DMS53 (cell line): ENCODE data around the gene ELMO1.
A peak's percentile ranks its signal among the peaks of the same experiment; 100 is the strongest.

Experiments used
- DNase-seq: peaks from one replicate; lab custom pipeline; 2025; lab: John Stamatoyannopoulos, UW

Gene ELMO1

GRCh38 chr7:37016064-37016878 is 432.4 kb downstream of the ELMO1 start:
- peak; percentile 86 for DNase-seq

- peak; percentile 67 for DNase-seq
Measured at GRCh38 chr7:37015353-37016034, 433.2 kb downstream of the ELMO1 start.

- DNase-seq = no peak
Measured at GRCh38 chr7:37013771-37014170, 434.9 kb downstream of the ELMO1 start.

- DNase-seq = no peak
Measured at GRCh38 chr7:37011151-37011890, 437.3 kb downstream of the ELMO1 start.

- DNase-seq = peak; percentile 8
Measured at GRCh38 chr7:37009125-37009675, 439.5 kb downstream of the ELMO1 start.

GRCh38 chr7:37007691-37008090 is 441.0 kb downstream of the ELMO1 start:
- DNase-seq = no peak

- no peak for DNase-seq
Measured at GRCh38 chr7:37007268-37007667, 441.4 kb downstream of the ELMO1 start.

- DNase-seq = no peak
Measured at GRCh38 chr7:37006764-37007163, 441.9 kb downstream of the ELMO1 start.

- DNase-seq = no peak
Measured at GRCh38 chr7:37000511-37000910, 448.2 kb downstream of the ELMO1 start.

GRCh38 chr7:36999626-37000485 is 448.8 kb downstream of the ELMO1 start:
- DNase-seq = no peak

- DNase-seq = no peak
Measured at GRCh38 chr7:36995776-36996175, 452.9 kb downstream of the ELMO1 start.

GRCh38 chr7:36994456-36995112 is 454.1 kb downstream of the ELMO1 start:
- no peak for DNase-seq

GRCh38 chr7:36986948-36987724 is 461.5 kb downstream of the ELMO1 start:
- peak; percentile 72 for DNase-seq

- DNase-seq = peak; percentile 56
Measured at GRCh38 chr7:36986511-36986933, 462.1 kb downstream of the ELMO1 start.

GRCh38 chr7:36985866-36986400 is 462.7 kb downstream of the ELMO1 start:
- peak; percentile 66 for DNase-seq

- DNase-seq = peak; percentile 29
Measured at GRCh38 chr7:36985316-36985715, 463.3 kb downstream of the ELMO1 start.

- DNase-seq = peak; percentile 62
Measured at GRCh38 chr7:36984710-36985312, 463.9 kb downstream of the ELMO1 start.

GRCh38 chr7:36984041-36984521 is 464.6 kb downstream of the ELMO1 start:
- DNase-seq = peak; percentile 73

- DNase-seq = no peak
Measured at GRCh38 chr7:36982766-36983165, 465.9 kb downstream of the ELMO1 start.
